ENCODE data around the gene ZNF331.

ZNF331 gene

GRCh38 chr19:53521373-53522202 is 16.4 kb upstream of the ZNF331 start:
- no peak for DNase-seq

GRCh38 chr19:53525922-53526321 is 12.0 kb upstream of the ZNF331 start:
- no peak for DNase-seq

- no peak for DNase-seq
These were observed 7.3 kb upstream of the ZNF331 start for GRCh38 chr19:53530622-53531021.

GRCh38 chr19:53531457-53531856 is 6.5 kb upstream of the ZNF331 start:
- DNase-seq = no peak

- DNase-seq = no peak
These were observed 5.6 kb upstream of the ZNF331 start for GRCh38 chr19:53532362-53532761.

- no peak for DNase-seq
These were observed 1.8 kb upstream of the ZNF331 start for GRCh38 chr19:53536225-53536548.

- DNase-seq = no peak
These were observed 824 bp upstream of the ZNF331 start for GRCh38 chr19:53537121-53537520.

GRCh38 chr19:53538378-53539109 is 599 bp downstream of the ZNF331 start:
- no peak for DNase-seq

- no peak for DNase-seq
These were observed 2.1 kb downstream of the ZNF331 start for GRCh38 chr19:53540091-53540490.

GRCh38 chr19:53541971-53542370 is 4.0 kb downstream of the ZNF331 start:
- DNase-seq = no peak

- DNase-seq = no peak
These were observed 7.5 kb downstream of the ZNF331 start for GRCh38 chr19:53545271-53546065.

- no peak for DNase-seq
These were observed 9.0 kb downstream of the ZNF331 start for GRCh38 chr19:53546758-53547513.

- DNase-seq = no peak
These were observed 11.4 kb downstream of the ZNF331 start for GRCh38 chr19:53549340-53549739.

- DNase-seq = no peak
These were observed 14.2 kb downstream of the ZNF331 start for GRCh38 chr19:53552001-53552721.

GRCh38 chr19:53553156-53553555 is 15.2 kb downstream of the ZNF331 start:
- DNase-seq = no peak

GRCh38 chr19:53553865-53554791 is 16.2 kb downstream of the ZNF331 start:
- DNase-seq = peak; percentile 87

GRCh38 chr19:53554804-53555203 is 16.9 kb downstream of the ZNF331 start:
- no peak for DNase-seq

GRCh38 chr19:53555352-53555751 is 17.4 kb downstream of the ZNF331 start:
- DNase-seq = no peak

GRCh38 chr19:53571339-53571738 is 33.4 kb downstream of the ZNF331 start:
- DNase-seq = no peak

- no peak for DNase-seq
These were observed 39.2 kb downstream of the ZNF331 start for GRCh38 chr19:53576941-53577653.

Data from stimulated activated CD4-positive, alpha-beta T cell treated with anti-CD3 and anti-CD28 coated beads, Interleukin-12 subunit alpha, Interleukin-12 subunit beta, amount 100 ng/mL, for 4 hours (primary cell).